Fibroblast of lung (primary cell): ENCODE measurements around the gene KIRREL3.
"Not testable (repeated sequence)": the region's sequence is repeated elsewhere in the genome, so short reads cannot be mapped to it uniquely, and the experiment has no call there.

Source experiments
- EZH2 ChIP-seq: IDR thresholded peaks from 2 replicates; pipeline ENCODE4 v1.5.1; 2012; ENCODE audit warnings: low read length, control low read depth, mild to moderate bottlenecking; ENCODE audit errors: missing control alignments
- TF ChIP-seq, protein P1 (sequence below), 2 donors: IDR thresholded peaks in 1 of 2; conservative IDR thresholded peaks in 1 of 2; 1 replicate in 1 of 2; 2 replicates in 1 of 2; pipeline ENCODE4 v1.5.1; 2011 to 2012; ENCODE audit warnings: low read length in 2 of 2, control low read depth in 1 of 2, inconsistent platforms in 1 of 2, low read depth in 1 of 2, mild to moderate bottlenecking in 1 of 2

- TF ChIP-seq, protein P1, sequence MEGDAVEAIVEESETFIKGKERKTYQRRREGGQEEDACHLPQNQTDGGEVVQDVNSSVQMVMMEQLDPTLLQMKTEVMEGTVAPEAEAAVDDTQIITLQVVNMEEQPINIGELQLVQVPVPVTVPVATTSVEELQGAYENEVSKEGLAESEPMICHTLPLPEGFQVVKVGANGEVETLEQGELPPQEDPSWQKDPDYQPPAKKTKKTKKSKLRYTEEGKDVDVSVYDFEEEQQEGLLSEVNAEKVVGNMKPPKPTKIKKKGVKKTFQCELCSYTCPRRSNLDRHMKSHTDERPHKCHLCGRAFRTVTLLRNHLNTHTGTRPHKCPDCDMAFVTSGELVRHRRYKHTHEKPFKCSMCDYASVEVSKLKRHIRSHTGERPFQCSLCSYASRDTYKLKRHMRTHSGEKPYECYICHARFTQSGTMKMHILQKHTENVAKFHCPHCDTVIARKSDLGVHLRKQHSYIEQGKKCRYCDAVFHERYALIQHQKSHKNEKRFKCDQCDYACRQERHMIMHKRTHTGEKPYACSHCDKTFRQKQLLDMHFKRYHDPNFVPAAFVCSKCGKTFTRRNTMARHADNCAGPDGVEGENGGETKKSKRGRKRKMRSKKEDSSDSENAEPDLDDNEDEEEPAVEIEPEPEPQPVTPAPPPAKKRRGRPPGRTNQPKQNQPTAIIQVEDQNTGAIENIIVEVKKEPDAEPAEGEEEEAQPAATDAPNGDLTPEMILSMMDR (conservative IDR thresholded peaks at IDR 0.05 in 1 of 2, IDR thresholded peaks at IDR 0.05 in 1 of 2; ENCODE audit: low read depth in 1 of 2, low read length in 2 of 2): not testable (repeated sequence)
- TF ChIP-seq EZH2: not testable (repeated sequence)
Observed at GRCh38 chr11:126395784-126396183, 604.8 kb downstream of the KIRREL3 start.
